Measurements from ENCODE around the gene HDX. TPM values are rescaled to one million over a fixed set of nuclear protein-coding genes. Genes with fewer than 3 reads are reported as not detected.
"Not testable (repeated sequence)": the region's sequence is repeated elsewhere in the genome, so short reads cannot be mapped to it uniquely, and the experiment has no call there.

The HDX gene
- total and polyA plus RNA-seq, 2 donors: 0.94 to 1.0 TPM

DNA sequence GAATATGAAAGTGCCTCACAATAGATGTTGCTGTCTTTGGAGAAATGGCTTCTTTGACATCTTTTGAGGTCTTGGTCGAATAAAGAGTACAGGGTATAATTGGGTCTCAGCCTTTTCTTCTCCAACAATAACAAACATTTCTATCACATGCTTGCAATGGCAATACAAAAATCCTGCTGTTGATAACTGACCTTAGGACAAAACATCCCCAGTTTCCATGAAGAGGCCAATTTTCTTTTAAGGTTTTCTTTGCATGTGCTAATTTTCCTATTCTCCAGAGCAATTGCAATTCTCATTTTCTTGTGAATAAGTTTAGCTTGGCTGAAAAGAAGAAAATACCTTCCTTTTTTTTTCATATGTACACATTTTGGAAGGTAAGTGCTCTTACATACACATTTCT lies 183.6 kb downstream of the HDX start:
- no peak for DNase-seq (ENCODE audit: low read depth in 6 of 9, low spot score in 9 of 9)
- Histone ChIP-seq H3K9me3 (ENCODE audit: control insufficient read depth in 2 of 2, insufficient read depth in 1 of 2, low read length in 1 of 2) (no peaks in the 10 kb centered on the region), H3K27ac (ENCODE audit: low read depth in 1 of 2, low read length in 1 of 2) (no peak overlapping the region), H3K4me3 (ENCODE audit: low read length in 2 of 2) (no peak overlapping the region), H3K27me3 (ENCODE audit: control insufficient read depth in 2 of 2, insufficient read depth in 1 of 2, low read length in 1 of 2) (no peaks in the 10 kb centered on the region), H3K4me1 (ENCODE audit: control insufficient read depth in 2 of 2, insufficient read depth in 2 of 2, low read length in 2 of 2) (no peaks in the 10 kb centered on the region), H3K36me3 (ENCODE audit: control insufficient read depth in 2 of 2, insufficient read depth in 2 of 2, low read length in 1 of 2) (no peaks in the 10 kb centered on the region)
- WGBS: 97% methylated on average over 1 of the region's 1 CpG

DNA sequence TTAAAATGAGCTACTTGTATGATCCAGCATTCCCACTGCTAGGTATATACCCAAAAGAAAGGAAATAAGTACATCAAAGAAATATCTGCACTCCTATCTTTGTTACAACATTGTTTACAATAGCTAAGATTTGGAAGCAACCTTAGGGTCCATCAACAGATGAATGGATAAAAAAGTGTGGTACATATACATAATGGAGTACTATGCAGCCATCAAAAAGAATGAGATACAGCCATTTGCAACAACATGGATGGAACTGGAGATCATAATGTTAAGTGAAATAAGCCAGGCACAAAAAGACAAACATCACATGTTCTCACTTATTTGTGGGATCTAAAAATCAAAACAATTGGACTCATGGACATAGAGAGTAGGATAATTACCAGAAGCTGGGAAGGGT lies 186.3 kb downstream of the HDX start:
- H3K4me3 ChIP-seq (ENCODE audit: low read length in 2 of 2); H3K36me3 ChIP-seq (ENCODE audit: control insufficient read depth in 2 of 2, insufficient read depth in 2 of 2, low read length in 1 of 2); DNase-seq (ENCODE audit: low read depth in 6 of 9, low spot score in 9 of 9); H3K27ac ChIP-seq (ENCODE audit: low read depth in 1 of 2, low read length in 1 of 2); H3K27me3 ChIP-seq (ENCODE audit: control insufficient read depth in 2 of 2, insufficient read depth in 1 of 2, low read length in 1 of 2); H3K9me3 ChIP-seq (ENCODE audit: control insufficient read depth in 2 of 2, insufficient read depth in 1 of 2, low read length in 1 of 2); H3K4me1 ChIP-seq (ENCODE audit: control insufficient read depth in 2 of 2, insufficient read depth in 2 of 2, low read length in 2 of 2): not testable (repeated sequence)
